HG02981 (cell line): ENCODE measurements around the gene ANKRD28.
A peak's percentile ranks its signal among the peaks of the same experiment; 100 is the strongest.
"Not testable (repeated sequence)": the region's sequence is repeated elsewhere in the genome, so short reads cannot be mapped to it uniquely, and the experiment has no call there.

Experiments
- ATAC-seq: cut with Tn5 transposase; IDR thresholded peaks from one replicate; pipeline ENCODE4 v1.9.1; 2021; ENCODE audit warnings: mild to moderate bottlenecking, moderate library complexity; ENCODE audit not compliant: unreplicated experiment

Gene ANKRD28

GRCh38 chr3:15778332-15778858, 19.4 kb downstream of the ANKRD28 start:
- no peak for ATAC-seq

DNA sequence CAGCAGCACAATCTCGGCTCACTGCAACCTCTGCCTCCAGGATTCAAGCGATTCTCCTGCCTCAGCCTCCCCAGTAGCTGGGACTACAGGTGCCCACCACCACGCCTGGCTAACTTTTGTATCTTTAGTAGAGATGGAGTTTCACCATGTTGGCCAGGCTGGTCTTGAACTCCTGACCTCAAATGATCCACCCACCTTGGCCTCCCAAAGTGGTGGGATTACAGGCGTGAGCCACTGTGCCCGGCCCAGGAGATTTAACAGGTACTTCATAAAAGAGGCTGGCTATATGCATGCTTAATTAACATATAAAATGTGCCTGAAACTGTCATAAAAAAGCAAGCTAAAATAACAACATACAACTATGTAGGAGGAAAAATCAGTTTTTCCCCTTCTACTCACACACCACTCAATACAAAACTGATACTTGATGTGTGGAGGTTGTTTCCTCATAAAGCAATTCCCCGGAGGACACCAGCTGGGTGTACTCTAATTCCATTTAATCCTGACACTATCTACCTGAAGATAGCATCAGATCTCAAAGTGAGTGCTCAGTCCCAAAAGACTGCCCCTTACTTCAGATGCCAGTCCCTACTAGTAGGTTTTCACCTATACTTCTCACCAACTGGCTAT, 22.7 kb downstream of the ANKRD28 start:
- ATAC-seq = not testable (repeated sequence)

DNA sequence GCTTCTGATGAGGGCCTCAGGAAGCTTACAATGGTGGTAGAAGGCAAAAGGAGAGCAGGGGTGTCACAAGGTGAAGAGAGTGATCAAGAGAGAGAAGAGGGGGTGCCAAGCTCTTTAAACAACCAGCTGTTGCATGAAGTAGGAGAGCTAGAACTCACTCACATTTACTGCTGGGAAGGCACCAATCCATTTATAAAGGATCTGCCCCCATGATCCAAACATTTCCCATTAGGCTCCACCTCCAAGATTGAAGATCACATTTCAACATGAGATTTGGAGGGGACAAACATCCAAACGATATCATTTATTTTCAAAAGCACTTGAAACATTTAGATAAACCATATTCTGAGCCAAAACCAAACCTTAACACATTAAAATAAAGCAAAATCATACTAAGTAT, 26.3 kb downstream of the ANKRD28 start:
- no peak for ATAC-seq

- peak; percentile 37 for ATAC-seq
These were observed 28.4 kb downstream of the ANKRD28 start for GRCh38 chr3:15769256-15769915.

DNA sequence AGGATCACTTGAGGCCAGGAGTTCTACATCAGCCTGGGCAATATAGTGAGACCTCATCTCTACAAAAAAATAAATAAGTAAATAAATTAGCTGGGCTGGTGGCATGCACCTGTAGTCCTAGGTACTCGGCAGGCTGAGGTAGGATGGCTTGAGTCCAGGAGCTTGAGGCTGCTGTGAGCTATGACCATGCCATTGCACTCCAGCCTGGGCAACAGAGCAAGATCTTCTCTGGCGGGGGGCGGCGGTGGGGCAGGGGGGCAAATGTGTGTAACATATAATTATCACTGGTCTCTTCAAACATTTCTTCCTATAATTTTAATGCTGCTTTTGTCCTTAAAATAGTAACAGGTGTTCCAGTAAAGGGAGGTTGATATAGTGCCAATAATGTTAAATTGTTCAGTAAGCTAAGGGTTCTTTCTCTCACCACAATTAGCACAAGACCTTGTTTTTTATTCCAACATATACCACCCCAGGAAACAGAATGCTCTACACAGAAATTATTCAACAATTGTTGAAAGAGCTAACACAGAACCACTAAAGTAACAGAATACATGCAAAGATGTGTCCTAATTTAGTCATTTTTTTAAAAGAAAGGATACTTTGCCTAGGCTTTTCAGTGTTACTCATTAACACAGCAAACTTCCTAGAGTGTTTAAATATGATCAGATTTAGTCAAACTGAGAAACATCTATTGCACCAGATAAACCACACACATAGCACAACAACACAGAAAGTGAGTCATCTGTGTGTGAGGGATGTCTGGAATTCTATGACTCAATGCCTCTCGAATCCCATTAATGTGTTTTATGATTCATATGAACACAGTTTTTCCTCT, 29.1 kb downstream of the ANKRD28 start:
- ATAC-seq = peak; percentile 76

GRCh38 chr3:15766406-15766805, 31.4 kb downstream of the ANKRD28 start:
- ATAC-seq = no peak

GRCh38 chr3:15758295-15758694, 39.5 kb downstream of the ANKRD28 start:
- ATAC-seq = no peak

GRCh38 chr3:15757824-15758223, 40.0 kb downstream of the ANKRD28 start:
- ATAC-seq = no peak

DNA sequence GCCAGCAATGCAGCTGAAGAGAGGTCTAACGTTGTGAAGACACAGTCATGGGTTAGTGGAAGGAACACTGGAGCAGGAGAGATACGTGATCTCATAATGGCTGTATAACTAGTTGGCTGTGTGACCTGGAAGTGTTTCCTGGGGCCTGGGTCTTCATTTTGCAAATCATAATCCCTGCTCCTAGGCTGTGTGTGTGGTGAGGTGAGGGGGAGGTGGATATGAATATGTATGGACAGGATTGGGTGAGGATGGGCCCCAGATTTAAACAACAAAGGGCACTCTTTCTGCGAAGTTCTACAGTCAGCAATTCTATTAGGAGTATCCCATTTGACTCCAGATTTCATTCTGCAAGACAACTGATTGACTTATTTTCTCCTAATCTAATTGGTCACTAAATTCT, 41.3 kb downstream of the ANKRD28 start:
- ATAC-seq = no peak

GRCh38 chr3:15755780-15756179, 42.0 kb downstream of the ANKRD28 start:
- ATAC-seq = no peak

DNA sequence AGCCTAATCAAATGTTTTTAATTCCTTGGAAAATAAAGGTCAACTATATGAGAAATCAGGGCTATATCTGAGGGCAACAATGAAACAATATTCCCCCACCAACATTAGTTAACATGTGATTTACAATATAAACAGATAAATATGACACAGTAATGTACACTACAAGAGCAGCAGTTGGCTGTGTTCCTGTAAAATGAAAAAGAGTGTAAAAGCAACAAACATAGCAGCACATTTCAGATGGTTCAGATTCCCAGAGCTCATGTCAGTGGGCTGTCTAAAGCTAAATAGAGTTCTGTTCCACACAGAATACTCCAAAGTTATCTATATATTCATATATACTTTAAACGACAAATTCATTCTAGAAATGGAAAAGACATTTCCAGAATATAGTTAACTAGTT, 42.6 kb downstream of the ANKRD28 start:
- no peak for ATAC-seq

DNA sequence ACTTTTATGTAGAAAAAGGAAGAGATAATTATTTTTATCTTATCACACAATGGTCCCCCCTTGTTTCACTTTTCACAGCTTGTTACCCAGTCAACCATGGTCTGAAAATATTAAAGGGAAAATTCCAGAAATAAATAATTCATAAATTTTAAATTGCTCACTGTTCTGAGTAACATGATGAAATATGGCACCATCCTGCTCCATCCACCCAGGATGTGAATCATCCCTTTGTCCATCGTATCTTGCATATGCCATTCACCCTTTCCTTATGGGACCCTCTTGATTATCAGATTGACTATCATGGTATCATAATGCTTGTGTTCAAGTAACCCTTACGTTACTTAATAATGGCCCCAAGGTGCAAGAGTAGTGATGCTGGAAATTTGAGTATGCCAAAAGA, 43.7 kb downstream of the ANKRD28 start:
- ATAC-seq = no peak

- no peak for ATAC-seq
These were observed 44.6 kb downstream of the ANKRD28 start for GRCh38 chr3:15753056-15753710.

- ATAC-seq = no peak
These were observed 46.9 kb downstream of the ANKRD28 start for GRCh38 chr3:15750879-15751278.

DNA sequence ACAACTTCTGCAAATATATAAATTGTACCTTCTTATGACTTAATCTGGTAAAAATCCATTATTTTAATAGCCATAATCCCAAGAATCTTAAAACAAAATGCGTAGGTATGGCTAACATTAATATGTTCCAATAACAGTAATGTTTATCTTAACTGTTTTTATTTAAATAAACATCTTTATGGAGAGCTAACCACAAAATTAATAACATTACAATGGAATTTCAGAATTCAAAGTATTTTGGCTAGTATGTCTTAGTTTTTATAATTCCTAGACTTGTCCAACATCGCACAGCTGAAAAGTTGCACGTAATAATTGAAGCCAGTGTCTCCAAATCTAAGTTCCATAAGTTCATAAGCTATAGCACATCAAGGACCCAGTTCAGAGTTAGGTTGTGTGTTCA, 47.6 kb downstream of the ANKRD28 start:
- no peak for ATAC-seq

GRCh38 chr3:15745896-15746295, 51.9 kb downstream of the ANKRD28 start:
- not testable (repeated sequence) for ATAC-seq

GRCh38 chr3:15744176-15744575, 53.6 kb downstream of the ANKRD28 start:
- no peak for ATAC-seq

- ATAC-seq = no peak
These were observed 54.2 kb downstream of the ANKRD28 start for GRCh38 chr3:15743587-15744009.

GRCh38 chr3:15742236-15742635, 55.5 kb downstream of the ANKRD28 start:
- not testable (repeated sequence) for ATAC-seq

DNA sequence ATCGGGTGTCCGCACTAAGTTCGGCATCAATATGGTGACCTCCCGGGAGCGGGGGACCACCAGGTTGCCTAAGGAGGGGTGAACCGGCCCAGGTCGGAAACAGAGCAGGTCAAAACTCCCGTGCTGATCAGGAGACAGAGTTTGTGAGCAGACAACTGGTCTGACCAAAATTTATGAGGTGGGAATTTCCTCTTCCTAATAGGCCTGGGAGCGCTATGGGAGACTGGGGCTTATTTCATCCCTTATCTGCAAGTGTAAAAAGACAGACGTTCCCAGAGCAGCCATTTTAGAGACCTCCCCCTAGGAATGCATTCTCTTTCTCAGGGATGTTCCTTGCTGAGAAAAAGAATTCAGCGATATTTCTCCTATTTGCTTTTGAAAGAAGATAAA, 59.2 kb downstream of the ANKRD28 start:
- ATAC-seq = not testable (repeated sequence)

GRCh38 chr3:15731024-15731423, 66.8 kb downstream of the ANKRD28 start:
- no peak for ATAC-seq
